ENCODE data around the gene MYLK4.

DNA sequence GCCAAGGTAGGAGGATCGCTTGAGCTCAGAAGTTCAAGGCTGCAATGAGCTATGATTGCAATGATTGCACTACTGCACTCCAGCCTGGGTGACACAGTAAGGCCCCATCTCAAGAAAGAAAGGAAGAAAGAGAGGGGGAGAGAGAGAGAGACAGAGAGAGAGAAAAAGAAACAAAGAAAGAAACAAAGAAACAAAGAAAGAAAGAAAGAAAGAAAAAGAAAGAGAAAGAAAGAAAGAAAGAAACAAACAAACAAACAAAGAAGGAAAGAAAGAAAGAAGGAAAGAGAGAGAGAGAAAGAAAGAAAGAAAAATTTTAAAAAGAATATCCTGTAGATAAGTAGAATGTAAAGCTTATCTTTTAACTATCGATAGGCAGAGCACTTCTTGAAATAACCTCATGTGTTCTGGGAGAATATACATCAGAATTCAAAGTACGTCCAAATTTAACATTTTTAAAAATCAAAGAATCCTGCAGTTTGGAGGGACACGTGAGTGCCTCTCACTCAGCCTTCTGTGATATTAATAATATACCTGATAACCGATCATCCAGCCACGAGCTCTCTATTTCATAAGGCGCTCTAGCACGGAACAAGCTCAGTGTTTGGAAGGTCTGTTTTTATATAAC, 25.2 kb downstream of the MYLK4 start:
- TF ChIP-seq POLR2A (IDR thresholded peaks at IDR 0.05; ENCODE audit: low read length) (no peak), GATA1 (IDR thresholded peaks at IDR 0.05; ENCODE audit: low read depth, low read length) (no peak)
